Activated CD8-positive, alpha-beta memory T cell treated with anti-CD3 and anti-CD28 coated beads, Interleukin-2, amount 50 U/mL, for 1 hour (primary cell): ENCODE measurements around the gene GAA.
A peak's percentile ranks its signal among the peaks of the same experiment; 100 is the strongest.
"Not testable (repeated sequence)": the region's sequence is repeated elsewhere in the genome, so short reads cannot be mapped to it uniquely, and the experiment has no call there.

Experiments used
- DNase-seq: peaks from one replicate; pipeline ENCODE4 v3.0.0-alpha.2; 2020; ENCODE audit errors: extremely low read depth

GAA gene

DNA sequence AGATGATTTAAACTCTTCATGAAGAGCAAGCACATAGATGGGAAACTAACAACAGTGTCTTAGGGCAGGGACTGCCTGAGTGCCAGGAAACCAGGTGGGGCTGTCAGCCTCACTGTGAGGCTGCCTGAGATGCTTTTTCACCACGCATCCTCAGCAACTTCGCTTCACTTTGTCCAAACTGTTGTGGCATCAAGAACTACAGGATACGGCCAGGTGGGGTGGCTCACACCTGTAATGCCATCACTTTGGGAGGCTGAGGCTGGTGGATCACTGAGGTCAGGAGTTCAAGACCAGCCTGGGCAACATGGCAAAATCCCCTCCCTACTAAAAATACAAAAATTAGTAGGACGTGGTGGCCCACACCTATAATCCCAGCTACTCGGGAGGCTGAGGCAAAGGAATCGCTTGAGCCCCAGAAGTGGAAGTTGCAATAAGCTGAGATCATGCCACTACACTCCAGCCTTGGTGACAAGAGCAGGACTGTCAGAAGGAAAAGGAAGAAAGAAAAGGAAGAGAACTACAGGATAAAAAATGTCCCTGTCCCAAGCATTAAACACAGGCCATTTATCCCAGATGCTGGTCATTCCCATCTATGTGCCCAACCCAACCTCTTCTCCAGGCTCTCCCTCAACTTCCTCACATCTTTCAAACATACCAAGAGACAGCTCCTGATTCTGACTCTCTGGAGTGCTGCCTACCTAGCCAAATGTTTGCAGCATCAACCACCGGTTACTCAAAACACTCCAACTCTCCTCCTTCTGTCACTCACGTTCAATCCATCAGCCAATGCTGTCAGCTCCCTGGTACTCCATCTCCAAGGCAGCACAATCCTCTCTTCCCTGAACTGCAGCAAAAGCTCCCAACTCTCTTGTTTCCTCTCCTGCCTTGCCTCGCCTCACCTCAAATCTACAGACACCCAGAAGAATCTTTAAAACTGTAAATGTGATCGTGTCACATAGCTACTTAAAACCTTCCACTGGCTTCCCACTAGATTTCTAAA is 44.0 kb downstream of the GAA start:
- DNase-seq: no peak

DNA sequence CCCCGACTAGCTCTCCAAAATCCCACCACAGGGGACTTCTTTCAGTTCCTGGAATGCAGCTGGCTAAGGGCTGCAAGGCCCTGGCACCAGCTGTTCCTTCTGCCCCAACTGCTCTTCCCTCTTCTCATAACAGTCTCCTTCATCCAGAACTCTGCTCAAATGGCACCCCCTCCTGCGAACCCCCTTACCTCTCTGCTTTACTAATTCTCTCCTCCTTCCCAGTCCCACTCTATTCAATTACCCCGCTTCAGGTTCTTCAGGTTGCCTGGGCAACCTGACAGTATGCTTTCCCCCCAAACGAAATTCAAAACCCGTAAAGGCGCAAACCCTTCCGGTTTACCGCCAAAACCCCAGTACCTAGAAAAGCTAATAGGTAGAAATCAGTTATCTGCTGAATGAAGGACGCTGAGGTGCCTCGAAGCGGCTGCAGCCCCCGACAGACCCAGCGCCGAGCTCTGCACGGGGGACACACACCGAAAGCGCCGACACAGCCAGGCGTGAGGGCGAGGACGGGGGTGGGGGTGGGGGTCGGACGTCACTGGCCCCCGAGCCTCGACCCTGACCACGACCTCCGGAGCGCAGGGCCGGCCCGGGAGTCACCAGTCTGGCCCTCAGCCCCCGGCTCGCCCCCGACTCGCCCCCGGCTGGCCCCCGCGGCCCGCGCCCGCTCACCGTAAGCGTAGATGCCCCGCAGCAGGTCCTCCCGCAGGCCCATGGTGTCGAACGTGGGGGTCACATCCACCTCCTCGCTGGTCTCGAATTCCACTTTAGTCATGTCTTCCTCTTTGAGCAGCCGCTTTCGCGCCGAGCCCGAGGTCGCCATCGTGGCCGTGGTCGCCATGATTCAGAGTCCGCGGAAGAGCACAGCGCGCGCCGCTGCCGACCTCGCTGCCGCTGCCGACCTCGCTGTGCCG is 45.0 kb downstream of the GAA start:
- DNase-seq: no peak

DNA sequence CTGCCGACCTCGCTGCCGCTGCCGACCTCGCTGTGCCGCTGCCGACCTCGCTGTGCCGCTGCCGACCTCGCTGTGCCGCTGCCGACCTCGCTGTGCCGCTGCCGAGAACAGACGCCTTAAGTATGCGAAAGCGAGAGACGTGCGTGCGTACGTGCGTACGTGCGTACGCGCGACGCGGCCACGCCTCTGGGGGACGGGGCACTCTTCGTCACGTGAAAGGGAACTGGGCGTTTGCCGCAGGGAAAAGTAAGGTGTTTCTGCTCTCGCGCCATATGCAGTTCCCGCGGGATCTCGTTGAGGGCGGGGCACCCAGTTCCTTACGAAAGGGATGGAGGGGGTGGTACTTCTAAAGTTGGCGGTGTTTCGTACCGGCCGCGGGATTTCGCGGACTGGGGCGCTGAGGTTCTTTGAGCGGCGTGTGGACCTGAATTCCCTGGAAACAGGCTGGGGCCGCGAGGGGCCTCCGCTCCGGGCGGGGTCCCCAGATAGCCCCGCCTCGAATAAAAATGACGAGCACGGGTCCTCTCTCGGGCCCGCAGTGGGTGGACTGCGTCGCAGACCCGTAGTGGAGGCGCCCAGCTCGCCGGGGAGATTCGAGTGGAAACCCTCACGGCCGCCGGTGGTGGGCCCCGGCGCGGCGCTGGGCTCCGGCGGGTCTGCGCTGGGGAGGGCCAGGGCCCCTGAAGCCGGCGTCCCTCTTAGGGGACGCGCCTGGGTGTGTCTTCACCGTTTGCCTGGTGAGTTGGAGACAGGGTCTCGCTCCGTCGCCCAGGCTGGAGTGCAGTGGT is 45.8 kb downstream of the GAA start, which contains the start of gene EIF4A3:
TSS of gene EIF4A3 (minus strand) at position 94 of the 788 bp plus-strand sequence. CDS start 167 bp downstream, outside the sequence.
- DNase-seq: peak; percentile 91

DNA sequence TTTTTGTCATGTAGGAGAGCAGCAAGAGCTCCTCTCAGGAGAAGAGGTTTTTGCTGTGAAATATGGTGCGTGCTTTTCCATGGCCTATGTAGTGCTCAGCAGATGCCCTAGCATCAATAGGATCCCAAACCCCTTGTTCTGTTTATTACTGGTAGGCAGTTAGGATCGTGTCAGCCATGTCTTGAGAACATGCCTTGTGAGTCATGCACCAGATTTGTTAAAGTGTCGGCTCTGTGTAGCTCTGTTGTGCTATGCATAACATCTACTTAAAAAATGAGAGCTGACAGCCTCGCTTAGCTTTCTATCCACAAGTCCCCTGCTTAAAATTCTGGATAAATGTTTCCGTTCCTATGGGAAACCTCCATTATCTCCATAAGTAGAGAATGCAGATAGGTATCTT is 50.0 kb downstream of the GAA start:
- DNase-seq: no peak

DNA sequence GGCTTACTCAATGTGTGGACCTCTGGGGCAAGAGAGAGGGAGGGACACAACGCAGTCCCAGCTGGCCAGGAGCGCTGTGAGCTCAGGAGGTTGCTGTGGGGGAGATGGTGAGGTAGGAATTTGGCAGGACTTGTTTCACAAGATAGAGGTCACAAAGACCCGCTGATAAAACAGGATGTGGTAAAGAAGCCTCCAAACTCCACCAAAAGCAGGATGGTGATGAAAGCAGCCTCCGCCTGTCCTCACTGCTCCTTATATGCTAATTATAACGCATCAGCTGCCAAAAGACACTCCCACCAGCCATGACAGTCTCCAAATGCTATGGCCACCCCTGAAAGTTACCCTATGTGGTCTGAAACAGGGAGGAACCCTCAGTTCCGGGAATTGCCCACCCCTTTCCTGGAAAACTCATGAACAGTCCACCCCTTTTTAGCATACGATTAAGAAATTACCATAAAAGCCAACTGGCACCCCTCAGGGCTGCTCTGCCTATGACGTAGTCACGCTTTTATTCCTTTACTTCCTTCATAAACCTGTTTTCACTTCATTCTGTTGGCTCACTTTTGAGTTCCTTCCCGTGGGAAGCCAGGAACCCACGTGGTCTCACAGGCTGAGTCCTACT is 50.8 kb downstream of the GAA start:
- no peak for DNase-seq

DNA sequence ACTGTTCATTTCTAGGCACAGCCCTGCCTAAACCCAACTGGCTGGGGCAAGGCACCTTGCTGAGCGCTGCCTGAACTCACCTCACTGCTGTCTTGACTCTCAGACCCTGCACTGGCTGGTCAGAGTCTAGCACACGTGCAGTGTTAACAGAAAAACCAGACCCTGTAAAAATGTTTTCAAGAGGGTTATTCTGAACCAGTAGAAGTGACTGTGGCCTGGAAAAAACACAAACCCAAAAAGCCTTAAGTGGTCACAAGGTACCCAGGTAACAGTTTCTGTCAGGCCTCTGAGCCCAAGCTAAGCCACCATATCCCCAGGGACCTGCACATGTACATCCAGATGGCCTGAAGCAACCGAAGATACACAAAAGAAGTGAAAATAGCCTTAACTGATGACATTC is 51.6 kb downstream of the GAA start:
- no peak for DNase-seq

DNA sequence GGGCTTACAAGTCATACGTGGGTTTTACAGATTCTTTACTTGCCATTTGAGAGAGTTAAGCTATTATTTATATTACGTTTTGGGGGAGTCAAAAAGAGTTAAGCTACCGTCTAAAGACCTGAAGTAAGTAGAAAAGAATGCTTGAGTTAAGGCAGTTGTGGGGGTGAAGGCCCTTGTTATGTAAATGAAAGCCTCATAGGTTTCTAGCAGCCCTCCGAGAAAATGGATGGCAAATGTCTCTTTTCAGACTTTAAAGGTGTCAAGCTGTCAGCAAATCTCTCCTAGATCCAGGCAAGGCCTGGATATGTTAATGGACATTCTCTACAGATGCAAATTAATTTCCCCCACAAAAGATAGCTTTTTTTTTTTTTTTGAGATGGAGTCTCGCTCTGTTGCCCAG is 52.8 kb downstream of the GAA start:
- DNase-seq: no peak

DNA sequence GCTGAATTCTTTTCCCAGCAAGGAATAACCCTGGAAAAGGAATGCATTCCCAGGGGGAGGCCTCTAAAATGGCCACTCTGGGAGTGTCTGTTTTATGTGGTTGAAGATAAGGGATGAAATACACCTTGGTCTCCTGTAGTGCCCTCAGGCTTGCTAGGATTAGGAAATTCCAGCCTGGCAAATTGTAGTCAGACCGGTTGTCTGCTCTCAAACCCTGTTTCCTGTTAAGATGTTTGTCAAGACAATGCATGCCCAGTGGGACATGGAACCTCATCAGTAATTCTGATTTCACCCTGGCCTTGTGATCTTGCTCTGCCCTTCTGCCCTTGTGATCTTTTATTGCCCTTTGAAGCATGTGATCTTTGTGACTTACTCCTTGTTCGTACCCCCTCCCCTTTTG is 54.2 kb downstream of the GAA start:
- DNase-seq: not testable (repeated sequence)

DNA sequence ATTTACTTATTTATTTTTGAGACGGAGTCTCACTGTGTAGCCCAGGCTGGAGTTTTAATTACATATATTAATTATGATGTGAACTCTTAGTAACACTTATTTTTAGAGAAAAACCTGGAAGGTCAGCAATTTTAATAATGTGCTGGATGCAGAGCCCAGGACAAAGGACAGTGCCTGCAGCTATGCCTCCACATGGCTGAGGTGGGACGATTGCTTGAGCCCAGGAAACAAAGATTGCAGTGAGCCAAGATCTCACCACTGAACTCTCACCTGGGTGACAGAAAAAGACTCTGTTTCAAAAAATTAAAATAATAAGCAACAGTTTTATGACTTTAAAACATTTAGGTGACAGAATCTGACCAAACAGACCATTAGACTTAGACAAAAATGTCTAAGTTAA is 57.5 kb downstream of the GAA start:
- DNase-seq: no peak

DNA sequence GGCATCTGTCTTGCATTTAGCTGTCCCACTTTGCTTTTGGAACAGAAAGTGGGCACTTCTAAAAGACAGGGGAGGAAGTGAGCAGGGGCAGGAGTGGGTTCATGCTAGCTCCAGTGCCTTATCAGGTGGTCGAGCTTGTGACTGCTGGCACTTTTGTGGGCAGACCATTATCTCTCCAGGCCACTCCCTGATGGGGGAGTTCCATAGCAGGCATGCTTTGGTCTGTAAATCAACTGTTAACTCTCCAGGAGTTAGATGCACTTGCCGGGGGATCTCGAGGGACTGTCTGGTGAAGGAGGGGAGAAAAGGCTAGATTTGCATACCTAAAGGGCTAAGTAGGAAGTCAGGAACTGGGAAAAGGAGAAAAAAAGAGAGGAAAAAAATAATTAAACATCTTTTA is 59.2 kb downstream of the GAA start:
- DNase-seq: no peak

DNA sequence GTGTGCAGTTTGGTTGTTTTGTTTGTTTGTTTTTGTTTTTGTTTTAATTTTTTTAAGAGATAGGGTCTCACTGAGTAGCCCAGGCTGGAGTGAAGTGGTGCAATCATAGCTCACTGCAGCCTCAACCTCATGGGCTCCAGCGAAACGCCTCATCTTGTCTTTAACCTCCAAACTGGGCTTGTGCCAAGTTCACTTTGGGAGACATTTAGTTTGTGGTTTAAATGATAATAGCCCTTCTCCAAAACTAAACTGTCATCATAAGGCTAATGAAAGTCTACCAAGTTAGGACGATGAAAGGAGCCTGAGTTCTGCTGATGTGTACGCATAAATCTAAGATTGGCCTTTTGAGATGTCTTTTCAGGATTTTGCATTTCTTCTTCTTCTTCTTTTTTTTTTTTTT is 62.0 kb downstream of the GAA start:
- no peak for DNase-seq

DNA sequence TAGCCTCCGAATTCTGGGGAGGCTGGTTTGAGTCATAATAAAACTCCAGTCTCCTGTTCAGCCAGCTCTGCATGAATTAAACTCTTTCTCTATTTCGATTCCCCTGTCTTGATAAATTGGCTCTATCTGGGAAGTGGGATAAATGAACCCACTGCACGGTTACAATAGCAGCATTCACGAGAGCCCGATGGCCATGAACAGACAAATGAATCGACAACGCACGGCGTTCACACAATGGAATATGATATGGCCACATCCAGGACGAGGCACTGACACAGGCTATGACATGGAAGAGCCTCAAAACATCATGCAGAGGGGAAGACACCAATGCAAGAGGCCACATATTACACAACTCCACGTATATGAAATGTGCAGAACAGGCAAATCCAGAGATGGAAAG is 62.8 kb downstream of the GAA start:
- no peak for DNase-seq

DNA sequence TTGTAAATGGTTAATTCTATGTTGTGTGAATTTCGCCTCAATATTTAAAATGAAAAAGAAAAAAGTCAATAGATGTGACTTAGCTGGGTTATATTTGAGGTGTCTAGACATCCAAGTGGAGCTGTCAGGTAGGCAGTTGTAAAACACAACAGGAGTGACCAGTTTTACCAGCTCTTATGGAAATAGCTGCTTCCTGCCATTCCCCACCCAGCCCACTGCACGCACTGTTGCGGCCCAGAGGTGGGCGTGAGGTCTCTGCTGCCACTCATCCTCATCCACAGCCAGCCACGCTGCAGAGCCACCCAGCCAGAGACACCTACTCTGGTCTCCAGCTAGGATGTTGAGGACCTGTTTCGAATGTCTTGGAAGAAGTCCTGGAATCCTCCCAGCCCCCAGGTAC is 65.1 kb downstream of the GAA start:
- DNase-seq: no peak

DNA sequence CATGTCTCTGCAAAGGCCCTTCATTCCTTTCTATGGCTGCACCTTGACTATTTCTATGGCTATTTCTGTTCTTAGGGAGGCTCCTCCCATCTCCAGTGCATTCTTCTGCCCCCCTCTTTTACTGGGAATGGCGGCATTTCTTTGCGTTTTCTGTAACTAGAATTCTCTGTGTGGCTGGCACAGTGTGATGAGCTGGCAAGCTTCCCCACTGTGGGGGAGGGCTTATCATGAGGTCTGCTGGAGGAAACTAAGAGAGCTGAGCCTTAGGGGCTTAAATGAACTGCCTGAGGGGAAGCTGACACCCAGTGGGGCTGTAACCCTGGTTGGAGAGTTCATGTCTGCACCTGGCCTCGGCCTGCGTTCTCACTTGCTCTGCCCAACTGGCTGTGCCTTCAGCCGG is 67.0 kb downstream of the GAA start:
- DNase-seq: no peak

DNA sequence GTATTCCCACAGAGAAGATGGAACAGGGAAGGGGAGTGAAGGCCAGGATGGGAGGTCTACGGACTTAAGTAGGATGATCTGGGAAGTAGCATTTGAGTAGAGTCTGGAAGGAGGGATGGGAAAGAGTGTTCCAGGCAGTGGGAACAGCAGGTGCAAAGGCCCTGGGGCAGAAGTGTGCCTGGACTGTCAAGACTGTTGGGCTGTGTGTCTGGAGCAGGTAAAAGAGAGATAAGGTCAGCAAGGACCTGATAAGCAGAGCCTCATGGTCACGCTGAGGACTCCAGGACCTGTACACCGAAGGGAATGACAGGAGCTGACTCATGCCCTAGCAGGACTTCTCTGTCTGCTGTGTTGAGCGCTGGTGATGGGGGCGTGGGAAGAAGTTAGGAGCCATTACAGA is 67.7 kb downstream of the GAA start:
- no peak for DNase-seq
